Testis (tissue), 3 donors: Measurements from ENCODE around the gene CALCA. TPM values are rescaled to one million over a fixed set of nuclear protein-coding genes. Genes with fewer than 3 reads are reported as not detected.

Experiments used
- DNase-seq: peaks from one replicate; pipeline ENCODE4 v3.0.0-alpha.2; 2019
- H3K27ac ChIP-seq, 2 donors: fragments of 200-600 bp; sonication (generic); one replicate each; pipeline ENCODE4 v1.5.1; 2019
- H3K27me3 ChIP-seq: fragments of 200-600 bp; sonication (generic); one replicate; pipeline ENCODE4 v1.5.1; 2019
- H3K36me3 ChIP-seq: fragments of 200-600 bp; sonication (generic); one replicate; pipeline ENCODE4 v1.5.1; 2017; ENCODE audit warnings: low read depth; ENCODE audit errors: missing control alignments
- H3K4me1 ChIP-seq: fragments of 200-600 bp; sonication (generic); one replicate; pipeline ENCODE4 v1.5.1; 2019
- H3K4me3 ChIP-seq, 2 donors: fragments of 200-600 bp; sonication (generic); one replicate each; pipeline ENCODE4 v1.5.1; 2017 to 2019
- H3K9me3 ChIP-seq: fragments of 200-600 bp; sonication (generic); one replicate; pipeline ENCODE4 v1.5.1; 2017
- CTCF ChIP-seq, 3 experiments: fragments of 450-650 bp in 2 of 3; fragments of 200-600 bp in 1 of 3; sonication (generic) in 1 of 3; IDR thresholded peaks; one replicate each; pipeline ENCODE4 v1.5.1; 2016 to 2019; ENCODE audit warnings: antibody characterized with exemption in 3 of 3, mild to moderate bottlenecking in 2 of 3, moderate library complexity in 1 of 3
- POLR2A ChIP-seq: fragments of 450-650 bp; IDR thresholded peaks from one replicate; pipeline ENCODE4 v1.6.1; 2017; ENCODE audit warnings: antibody characterized with exemption, mild to moderate bottlenecking, moderate library complexity
- WGBS, 2 donors: methylation state at CpG; one replicate each; pipeline ENCODE4 v1.1.5; 2018; 5-methylcytosine and 5-hydroxymethylcytosine counted together
- intact Hi-C: fragments of 100-400 bp; cut with DNase I; formaldehyde crosslinking; loops from one replicate; pipeline ENCODE4 v1.15.1; 2023; ENCODE audit warnings: low total_unique reads
- polyA plus RNA-seq: library from polyadenylated mRNA; stranded (reverse); fragments of 350-450 nt; fragmentation: Illumina TruSeq; extraction: RNeasy Lipid Tissue Mini Kit (QIAGEN cat#74804); gene quantifications from one replicate; pipeline ENCODE4 v1.2.3, GENCODE V29; 2014; ENCODE audit warnings: low read depth, low replicate concordance; ENCODE audit not compliant: insufficient read depth
- total RNA-seq, 2 donors: library from RNA; depleted of rRNA; stranded (reverse); fragments of >200 nt; gene quantifications; one replicate each; pipeline ENCODE4 v1.2.3, GENCODE V29; 2016

The CALCA gene
- total and polyA plus RNA-seq, 3 donors from 2014 or later, result not detected

GRCh38 chr11:14967581-14968243 lies 4.4 kb downstream of the CALCA start:
- no peaks in the 10 kb centered on the region for H3K9me3 ChIP-seq
- H3K4me3 ChIP-seq, result no peak overlapping the region
- 81 to 92% methylated on average over 5 of the region's 5 CpGs for WGBS, 2 donors
- H3K36me3 ChIP-seq, result no peaks in the 10 kb centered on the region
- no peak overlapping the region for H3K27ac ChIP-seq
- no peak for DNase-seq
- intact Hi-C loops, result no loop called here
- no peaks in the 10 kb centered on the region for H3K27me3 ChIP-seq
- no peak for TF ChIP-seq POLR2A
- TF ChIP-seq CTCF (IDR thresholded peaks at IDR 0.05), result no peak
- peaks cover 4% of the 10 kb centered on the region for H3K4me1 ChIP-seq

- 84 to 91% methylated on average over 2 of the region's 2 CpGs for WGBS, 2 donors
- no peak overlapping the region for H3K27ac ChIP-seq
- no peaks in the 10 kb centered on the region for H3K27me3 ChIP-seq
- TF ChIP-seq CTCF (IDR thresholded peaks at IDR 0.05) (no peak), POLR2A (no peak)
- H3K4me1 ChIP-seq, result no peaks in the 10 kb centered on the region
- no peaks in the 10 kb centered on the region for H3K9me3 ChIP-seq
- H3K36me3 ChIP-seq, result no peaks in the 10 kb centered on the region
- no peak overlapping the region for H3K4me3 ChIP-seq
- DNase-seq, result no peak
- intact Hi-C loops, result no loop called here
Observed at GRCh38 chr11:14956111-14956510, 16.0 kb downstream of the CALCA start.

- DNase-seq, result no peak
- Histone ChIP-seq H3K4me3 (no peak overlapping the region), H3K36me3 (no peaks in the 10 kb centered on the region), H3K9me3 (no peaks in the 10 kb centered on the region), H3K27me3 (no peaks in the 10 kb centered on the region), H3K4me1 (no peaks in the 10 kb centered on the region), H3K27ac (no peak overlapping the region)
- intact Hi-C loops, result no loop called here
- no peak for TF ChIP-seq POLR2A
- TF ChIP-seq CTCF (IDR thresholded peaks at IDR 0.05), result no peak
Observed at GRCh38 chr11:14954581-14954980, 17.6 kb downstream of the CALCA start.

- H3K4me3 ChIP-seq, result no peak overlapping the region
- TF ChIP-seq POLR2A, result no peak
- no peak for TF ChIP-seq CTCF (IDR thresholded peaks at IDR 0.05)
- intact Hi-C loops, result no loop called here
- no peak overlapping the region for H3K27ac ChIP-seq
- H3K27me3 ChIP-seq, result no peaks in the 10 kb centered on the region
- no peaks in the 10 kb centered on the region for H3K9me3 ChIP-seq
- H3K4me1 ChIP-seq, result no peaks in the 10 kb centered on the region
- H3K36me3 ChIP-seq, result no peaks in the 10 kb centered on the region
- no peak for DNase-seq
Observed at GRCh38 chr11:14953904-14954303, 18.2 kb downstream of the CALCA start.

- no peak for DNase-seq
- Histone ChIP-seq H3K4me1 (no peaks in the 10 kb centered on the region), H3K36me3 (no peaks in the 10 kb centered on the region), H3K27me3 (no peaks in the 10 kb centered on the region), H3K27ac (no peak overlapping the region), H3K4me3 (no peak overlapping the region), H3K9me3 (no peaks in the 10 kb centered on the region)
- WGBS, 2 donors, result 65 to 69% methylated on average over 4 of the region's 4 CpGs
- intact Hi-C loops, result no loop called here
- no peak for TF ChIP-seq POLR2A
- no peak for TF ChIP-seq CTCF (IDR thresholded peaks at IDR 0.05)
Observed at GRCh38 chr11:14949437-14950147, 22.6 kb downstream of the CALCA start.
